K562 (cell line): ENCODE results near the gene WBP1. TPM values are rescaled to one million over a fixed set of nuclear protein-coding genes. Genes with fewer than 3 reads are reported as not detected.

ENCODE experiments used
- FOXO4 ChIP-seq: fragments of 450-650 bp; formaldehyde crosslinking; IDR thresholded peaks from 2 replicates; pipeline ENCODE4 v1.4.0; 2020; ENCODE audit warnings: mild to moderate bottlenecking, moderate library complexity
- MEIS2 ChIP-seq: fragments of 450-650 bp; IDR thresholded peaks from 2 replicates; pipeline ENCODE4 v1.6.1; 2014; ENCODE audit warnings: mild to moderate bottlenecking; ENCODE audit not compliant: partially characterized antibody
- PRDM10 ChIP-seq: fragments of 450-650 bp; IDR thresholded peaks from 2 replicates; pipeline ENCODE4 v1.6.1; 2018; ENCODE audit not compliant: partially characterized antibody
- ZNF395 ChIP-seq: fragments of 200-800 bp; sonication (Bioruptor generic); IDR thresholded peaks from 2 replicates; pipeline ENCODE4 v1.6.1; 2017; ENCODE audit warnings: missing genetic modification characterization, missing compliant biosample characterization
- polyA plus RNA-seq, 8 experiments: library from polyadenylated mRNA; depleted of rRNA in 4 of 8; stranded (reverse) in 5 of 8; unstranded in 3 of 8; fragments of >200 nt; fragmentation: Nextera tagmentation in 2 of 8; fragmentation: Illumina TruSeq in 1 of 8; extraction: Ambion mirVana in 2 of 8; extraction: Trizol in 1 of 8; gene quantifications; 2 replicates each; pipeline versions ENCODE4 v1.2.1 to v1.2.3, GENCODE V29; 2011 to 2014; ENCODE audit warnings: inconsistent platforms in 1 of 8, missing spikeins in 1 of 8
- total RNA-seq, 7 experiments: library from RNA; depleted of rRNA in 6 of 7; stranded (reverse); fragments of >200 nt in 6 of 7; fragmentation: Illumina TruSeq in 2 of 7; extraction: Trizol in 2 of 7; gene quantifications; 2 replicates each; pipeline versions ENCODE4 v1.2.1 to v1.2.3, GENCODE V29; 2011 to 2021; ENCODE audit warnings: low replicate concordance in 1 of 7
- TF ChIP-seq, protein P1 (sequence below), 2 experiments: fragments of 150-350 bp in 1 of 2; IDR thresholded peaks; 2 replicates each; pipeline ENCODE4 v1.6.1; 2012 to 2016; ENCODE audit warnings: low read depth in 2 of 2, low read length in 2 of 2, mild to moderate bottlenecking in 1 of 2, moderate library complexity in 1 of 2

The WBP1 gene
- total and polyA plus RNA-seq, 9 of the 15 experiments (the other 6 are each of a cell fraction or from before 2014, with no cell fraction given), result 1.9 to 27.7 (median 14.2) TPM

GRCh38 chr2:74458132-74458937 lies at the start of gene WBP1 (continued):
- TF ChIP-seq, protein P1, sequence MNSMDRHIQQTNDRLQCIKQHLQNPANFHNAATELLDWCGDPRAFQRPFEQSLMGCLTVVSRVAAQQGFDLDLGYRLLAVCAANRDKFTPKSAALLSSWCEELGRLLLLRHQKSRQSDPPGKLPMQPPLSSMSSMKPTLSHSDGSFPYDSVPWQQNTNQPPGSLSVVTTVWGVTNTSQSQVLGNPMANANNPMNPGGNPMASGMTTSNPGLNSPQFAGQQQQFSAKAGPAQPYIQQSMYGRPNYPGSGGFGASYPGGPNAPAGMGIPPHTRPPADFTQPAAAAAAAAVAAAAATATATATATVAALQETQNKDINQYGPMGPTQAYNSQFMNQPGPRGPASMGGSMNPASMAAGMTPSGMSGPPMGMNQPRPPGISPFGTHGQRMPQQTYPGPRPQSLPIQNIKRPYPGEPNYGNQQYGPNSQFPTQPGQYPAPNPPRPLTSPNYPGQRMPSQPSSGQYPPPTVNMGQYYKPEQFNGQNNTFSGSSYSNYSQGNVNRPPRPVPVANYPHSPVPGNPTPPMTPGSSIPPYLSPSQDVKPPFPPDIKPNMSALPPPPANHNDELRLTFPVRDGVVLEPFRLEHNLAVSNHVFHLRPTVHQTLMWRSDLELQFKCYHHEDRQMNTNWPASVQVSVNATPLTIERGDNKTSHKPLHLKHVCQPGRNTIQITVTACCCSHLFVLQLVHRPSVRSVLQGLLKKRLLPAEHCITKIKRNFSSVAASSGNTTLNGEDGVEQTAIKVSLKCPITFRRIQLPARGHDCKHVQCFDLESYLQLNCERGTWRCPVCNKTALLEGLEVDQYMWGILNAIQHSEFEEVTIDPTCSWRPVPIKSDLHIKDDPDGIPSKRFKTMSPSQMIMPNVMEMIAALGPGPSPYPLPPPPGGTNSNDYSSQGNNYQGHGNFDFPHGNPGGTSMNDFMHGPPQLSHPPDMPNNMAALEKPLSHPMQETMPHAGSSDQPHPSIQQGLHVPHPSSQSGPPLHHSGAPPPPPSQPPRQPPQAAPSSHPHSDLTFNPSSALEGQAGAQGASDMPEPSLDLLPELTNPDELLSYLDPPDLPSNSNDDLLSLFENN (IDR thresholded peaks at IDR 0.05; ENCODE audit: low read depth in 2 of 2, low read length in 2 of 2), result no peak
- TF ChIP-seq ZNF395 (CRISPR knock-in tag), result peak; percentile 77; the same call in 1 of the 2 replicates
- TF ChIP-seq MEIS2, result peak; percentile 58
- no peak for TF ChIP-seq FOXO4
- TF ChIP-seq PRDM10, result no peak
